Measurements from ENCODE around the gene DHX15. TPM values are rescaled to one million over a fixed set of nuclear protein-coding genes. Genes with fewer than 3 reads are reported as not detected.

The DHX15 gene
- total and polyA plus RNA-seq, 2 of the 13 experiments (the other 11 are each of a cell fraction or from before 2014, with no cell fraction given) = 92.9 to 165 TPM

- TF ChIP-seq GMEB2 (CRISPR knock-in tag; IDR thresholded peaks at IDR 0.05; ENCODE audit: low read depth) (no peak), FOXP1 (IDR thresholded peaks at IDR 0.05) (no peak), FOXP1 (CRISPR knock-in tag; IDR thresholded peaks at IDR 0.05) (peak; percentile 17; the same call in 1 of the 2 replicates), ZNF251 (CRISPR knock-in tag; IDR thresholded peaks at IDR 0.05) (no peak), ZNF572 (CRISPR knock-in tag; IDR thresholded peaks at IDR 0.05) (no peak), SIX4 (CRISPR knock-in tag; IDR thresholded peaks at IDR 0.05) (peak; percentile 40; the same call in 1 of the 2 replicates), SOX13 (IDR thresholded peaks at IDR 0.05) (no peak), SOX13 (CRISPR knock-in tag; conservative IDR thresholded peaks at IDR 0.05 in 1 of 2, IDR thresholded peaks at IDR 0.05 in 1 of 2) (peak in 1 of 2 experiments; percentile 39; a peak in 2 of 4 replicates), TEAD3 (CRISPR knock-in tag; optimal IDR thresholded peaks at IDR 0.05; ENCODE audit: borderline replicate concordance) (peak; percentile 35), BCL6 (CRISPR knock-in tag; IDR thresholded peaks at IDR 0.05) (peak; percentile 81), HMG20A (CRISPR knock-in tag; IDR thresholded peaks at IDR 0.05; ENCODE audit: borderline replicate concordance) (0 out of 2 replicates have a peak, but pooled peaks have one; percentile 21), ZFY (CRISPR knock-in tag; IDR thresholded peaks at IDR 0.05) (no peak), CREB1 (IDR thresholded peaks at IDR 0.05) (no peak), CREB1 (CRISPR knock-in tag; IDR thresholded peaks at IDR 0.05) (peak; percentile 26; the same call in 1 of the 2 replicates), ZNF317 (CRISPR knock-in tag; IDR thresholded peaks at IDR 0.05) (no peak), SETDB1 (CRISPR knock-in tag; IDR thresholded peaks at IDR 0.05; ENCODE audit: borderline replicate concordance) (no peak), CEBPG (CRISPR knock-in tag; IDR thresholded peaks at IDR 0.05) (peak; percentile 68), ZNF513 (CRISPR knock-in tag; conservative IDR thresholded peaks at IDR 0.05) (no peak), CEBPB (IDR thresholded peaks at IDR 0.05; ENCODE audit: borderline replicate concordance, low read depth, low read length) (peak; percentile 48), FOXA1 (IDR thresholded peaks at IDR 0.05) (no peak), FOXA1 (CRISPR knock-in tag; IDR thresholded peaks at IDR 0.05) (peak; percentile 69)
- TF ChIP-seq, protein P1, sequence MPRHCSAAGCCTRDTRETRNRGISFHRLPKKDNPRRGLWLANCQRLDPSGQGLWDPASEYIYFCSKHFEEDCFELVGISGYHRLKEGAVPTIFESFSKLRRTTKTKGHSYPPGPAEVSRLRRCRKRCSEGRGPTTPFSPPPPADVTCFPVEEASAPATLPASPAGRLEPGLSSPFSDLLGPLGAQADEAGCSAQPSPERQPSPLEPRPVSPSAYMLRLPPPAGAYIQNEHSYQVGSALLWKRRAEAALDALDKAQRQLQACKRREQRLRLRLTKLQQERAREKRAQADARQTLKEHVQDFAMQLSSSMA (CRISPR knock-in tag; IDR thresholded peaks at IDR 0.05) = no peak
- TF ChIP-seq, protein P2, sequence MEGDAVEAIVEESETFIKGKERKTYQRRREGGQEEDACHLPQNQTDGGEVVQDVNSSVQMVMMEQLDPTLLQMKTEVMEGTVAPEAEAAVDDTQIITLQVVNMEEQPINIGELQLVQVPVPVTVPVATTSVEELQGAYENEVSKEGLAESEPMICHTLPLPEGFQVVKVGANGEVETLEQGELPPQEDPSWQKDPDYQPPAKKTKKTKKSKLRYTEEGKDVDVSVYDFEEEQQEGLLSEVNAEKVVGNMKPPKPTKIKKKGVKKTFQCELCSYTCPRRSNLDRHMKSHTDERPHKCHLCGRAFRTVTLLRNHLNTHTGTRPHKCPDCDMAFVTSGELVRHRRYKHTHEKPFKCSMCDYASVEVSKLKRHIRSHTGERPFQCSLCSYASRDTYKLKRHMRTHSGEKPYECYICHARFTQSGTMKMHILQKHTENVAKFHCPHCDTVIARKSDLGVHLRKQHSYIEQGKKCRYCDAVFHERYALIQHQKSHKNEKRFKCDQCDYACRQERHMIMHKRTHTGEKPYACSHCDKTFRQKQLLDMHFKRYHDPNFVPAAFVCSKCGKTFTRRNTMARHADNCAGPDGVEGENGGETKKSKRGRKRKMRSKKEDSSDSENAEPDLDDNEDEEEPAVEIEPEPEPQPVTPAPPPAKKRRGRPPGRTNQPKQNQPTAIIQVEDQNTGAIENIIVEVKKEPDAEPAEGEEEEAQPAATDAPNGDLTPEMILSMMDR (CRISPR knock-in tag; IDR thresholded peaks at IDR 0.05) = no peak
- TF ChIP-seq, protein P3, sequence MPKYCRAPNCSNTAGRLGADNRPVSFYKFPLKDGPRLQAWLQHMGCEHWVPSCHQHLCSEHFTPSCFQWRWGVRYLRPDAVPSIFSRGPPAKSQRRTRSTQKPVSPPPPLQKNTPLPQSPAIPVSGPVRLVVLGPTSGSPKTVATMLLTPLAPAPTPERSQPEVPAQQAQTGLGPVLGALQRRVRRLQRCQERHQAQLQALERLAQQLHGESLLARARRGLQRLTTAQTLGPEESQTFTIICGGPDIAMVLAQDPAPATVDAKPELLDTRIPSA (CRISPR knock-in tag; IDR thresholded peaks at IDR 0.05; ENCODE audit: borderline replicate concordance) = no peak
Measured at GRCh38 chr4:24594887-24595286, 10.5 kb upstream of the DHX15 start (continued).

Measured in HepG2 (cell line).